Activated CD4-positive, alpha-beta T cell treated with anti-CD3 and anti-CD28 coated beads, Interleukin-2, amount 10 ng/mL, durations not matched to agents 7 days and 5 days (primary cell): Measurements from ENCODE around the gene MYB. TPM values are rescaled to one million over a fixed set of nuclear protein-coding genes. Genes with fewer than 3 reads are reported as not detected.
A peak's percentile ranks its signal among the peaks of the same experiment; 100 is the strongest.

Source experiments
- CTCF ChIA-PET: fragments of 350-600 bp; sonication (Branson Sonifier 250); formaldehyde crosslinking; loops from one replicate; lab custom pipeline; 2021; ENCODE audit warnings: antibody characterized with exemption; lab: Charles Lee
- POLR2A ChIA-PET: fragments of 350-600 bp; sonication (Branson Sonifier 250); formaldehyde crosslinking; loops from one replicate; lab custom pipeline; 2021; ENCODE audit warnings: antibody characterized with exemption; lab: Charles Lee
- DNase-seq: peaks from one replicate; pipeline ENCODE4 v3.0.0-alpha.2; 2020
- H3K27ac Mint-ChIP-seq: one replicate; pipeline ENCODE4 v1.8.0; 2021; ENCODE audit warnings: mild to moderate bottlenecking, moderate library complexity, mixed read lengths
- H3K27me3 Mint-ChIP-seq: one replicate; pipeline ENCODE4 v1.8.0; 2021; ENCODE audit warnings: mixed read lengths
- H3K36me3 Mint-ChIP-seq: one replicate; pipeline ENCODE4 v1.8.0; 2021; ENCODE audit warnings: low read depth, mixed read lengths
- H3K4me1 Mint-ChIP-seq: one replicate; pipeline ENCODE4 v1.8.0; 2021; ENCODE audit warnings: mixed read lengths
- H3K4me3 Mint-ChIP-seq: one replicate; pipeline ENCODE4 v1.8.0; 2021; ENCODE audit warnings: mild to moderate bottlenecking, moderate library complexity, mixed read lengths
- H3K9me3 Mint-ChIP-seq: one replicate; pipeline ENCODE4 v1.8.0; 2021; ENCODE audit warnings: mixed read lengths
- total RNA-seq, 2 experiments: library from RNA; stranded (reverse); gene quantifications; one replicate each; pipeline ENCODE4 v1.2.3, GENCODE V29; 2021

Gene MYB
- total RNA-seq, 2 experiments from 2014 or later, result 12.6 to 13.5 TPM

- ChIA-PET POLR2A (interaction anchor here (0.6 kb wide), 1 partner anchor 184 kb away, joined by 3 read pairs; no protein-coding TSS in a partner anchor), CTCF (interaction anchor here (1.1 to 1.6 kb wide), 5 partner anchors 10 to 86 kb away, joined by 3 to 5 read pairs (median 4); no protein-coding TSS in a partner anchor)
- peaks cover 38% of the 10 kb centered on the region for H3K36me3 Mint-ChIP-seq
- peak; percentile 27 for DNase-seq
- peaks cover 45% of the 10 kb centered on the region for H3K4me1 Mint-ChIP-seq
- H3K9me3 Mint-ChIP-seq, result peaks cover 4% of the 10 kb centered on the region
- peak overlapping the region; percentile 23 for H3K4me3 Mint-ChIP-seq
- H3K27me3 Mint-ChIP-seq, result no peaks in the 10 kb centered on the region
- H3K27ac Mint-ChIP-seq, result peak overlapping the region; percentile 81
Measured at GRCh38 chr6:135212935-135213334, 31.8 kb downstream of the MYB start.

- DNase-seq, result no peak
- H3K27ac Mint-ChIP-seq, result no peak overlapping the region
- H3K9me3 Mint-ChIP-seq, result peaks cover 4% of the 10 kb centered on the region
- peaks cover 38% of the 10 kb centered on the region for H3K36me3 Mint-ChIP-seq
- H3K4me3 Mint-ChIP-seq, result no peak overlapping the region
- H3K27me3 Mint-ChIP-seq, result no peaks in the 10 kb centered on the region
- peaks cover 45% of the 10 kb centered on the region for H3K4me1 Mint-ChIP-seq
- ChIA-PET CTCF (interaction anchor here (1.1 to 1.6 kb wide), 5 partner anchors 11 to 87 kb away, joined by 3 to 5 read pairs (median 4); no protein-coding TSS in a partner anchor), POLR2A (no interaction called here)
Measured at GRCh38 chr6:135213616-135214015, 32.5 kb downstream of the MYB start.

- POLR2A ChIA-PET, result no interaction called here
- peaks cover 31% of the 10 kb centered on the region for H3K4me1 Mint-ChIP-seq
- no peak overlapping the region for H3K27ac Mint-ChIP-seq
- CTCF ChIA-PET, result interaction anchor here (1.0 to 2.3 kb wide), 3 partner anchors 9 to 31 kb away, joined by 4 to 9 read pairs (median 5); no protein-coding TSS in a partner anchor
- H3K4me3 Mint-ChIP-seq, result no peak overlapping the region
- peaks cover 39% of the 10 kb centered on the region for H3K36me3 Mint-ChIP-seq
- no peaks in the 10 kb centered on the region for H3K27me3 Mint-ChIP-seq
- peaks cover 4% of the 10 kb centered on the region for H3K9me3 Mint-ChIP-seq
- DNase-seq, result no peak
Measured at GRCh38 chr6:135215160-135215559, 34.1 kb downstream of the MYB start.

- H3K4me1 Mint-ChIP-seq, result peaks cover 27% of the 10 kb centered on the region
- no peak overlapping the region for H3K4me3 Mint-ChIP-seq
- peaks cover 36% of the 10 kb centered on the region for H3K36me3 Mint-ChIP-seq
- DNase-seq, result no peak
- H3K9me3 Mint-ChIP-seq, result peaks cover 4% of the 10 kb centered on the region
- CTCF ChIA-PET, result interaction anchor here (1.0 to 2.3 kb wide), 2 partner anchors 9 to 13 kb away, joined by 5 to 9 read pairs; no protein-coding TSS in a partner anchor
- H3K27me3 Mint-ChIP-seq, result no peaks in the 10 kb centered on the region
- POLR2A ChIA-PET, result no interaction called here
- H3K27ac Mint-ChIP-seq, result peak overlapping the region; percentile 2
Measured at GRCh38 chr6:135215563-135215962, 34.5 kb downstream of the MYB start.

- Mint-ChIP-seq H3K4me1 (peaks cover 14% of the 10 kb centered on the region), H3K9me3 (no peaks in the 10 kb centered on the region), H3K36me3 (peaks cover 23% of the 10 kb centered on the region), H3K27me3 (no peaks in the 10 kb centered on the region), H3K4me3 (no peak overlapping the region), H3K27ac (no peak overlapping the region)
- no peak for DNase-seq
- CTCF ChIA-PET, result interaction anchor here (0.7 to 1.7 kb wide), 4 partner anchors 10 to 35 kb away, joined by 3 to 5 read pairs (median 4); no protein-coding TSS in a partner anchor
- POLR2A ChIA-PET, result no interaction called here
Measured at GRCh38 chr6:135217663-135218062, 36.6 kb downstream of the MYB start.

- Mint-ChIP-seq H3K4me1 (peaks cover 18% of the 10 kb centered on the region), H3K36me3 (peaks cover 24% of the 10 kb centered on the region), H3K27me3 (no peaks in the 10 kb centered on the region), H3K27ac (no peak overlapping the region), H3K9me3 (no peaks in the 10 kb centered on the region), H3K4me3 (no peak overlapping the region)
- CTCF ChIA-PET, result no interaction called here
- POLR2A ChIA-PET, result no interaction called here
- no peak for DNase-seq
Measured at GRCh38 chr6:135219346-135219745, 38.2 kb downstream of the MYB start.

GRCh38 chr6:135221042-135221441 lies 39.9 kb downstream of the MYB start:
- H3K36me3 Mint-ChIP-seq, result peaks cover 20% of the 10 kb centered on the region
- no peaks in the 10 kb centered on the region for H3K27me3 Mint-ChIP-seq
- peaks cover 17% of the 10 kb centered on the region for H3K4me1 Mint-ChIP-seq
- ChIA-PET POLR2A (no interaction called here), CTCF (interaction anchor here (0.6 to 1.2 kb wide), 2 partner anchors 14 to 336 kb away, joined by 3 to 4 read pairs; no protein-coding TSS in a partner anchor)
- no peaks in the 10 kb centered on the region for H3K9me3 Mint-ChIP-seq
- no peak for DNase-seq
- H3K27ac Mint-ChIP-seq, result no peak overlapping the region
- no peak overlapping the region for H3K4me3 Mint-ChIP-seq

GRCh38 chr6:135221505-135221904 lies 40.4 kb downstream of the MYB start:
- H3K9me3 Mint-ChIP-seq, result no peaks in the 10 kb centered on the region
- DNase-seq, result no peak
- no peak overlapping the region for H3K4me3 Mint-ChIP-seq
- H3K27ac Mint-ChIP-seq, result no peak overlapping the region
- peaks cover 20% of the 10 kb centered on the region for H3K36me3 Mint-ChIP-seq
- POLR2A ChIA-PET, result no interaction called here
- CTCF ChIA-PET, result interaction anchor here (0.6 to 1.2 kb wide), 5 partner anchors 9 to 594 kb away, joined by 3 to 4 read pairs (median 3); no protein-coding TSS in a partner anchor
- peaks cover 18% of the 10 kb centered on the region for H3K4me1 Mint-ChIP-seq
- no peaks in the 10 kb centered on the region for H3K27me3 Mint-ChIP-seq

GRCh38 chr6:135222623-135223022 lies 41.5 kb downstream of the MYB start:
- POLR2A ChIA-PET, result no interaction called here
- peaks cover 20% of the 10 kb centered on the region for H3K36me3 Mint-ChIP-seq
- no peak overlapping the region for H3K4me3 Mint-ChIP-seq
- peaks cover 29% of the 10 kb centered on the region for H3K4me1 Mint-ChIP-seq
- H3K9me3 Mint-ChIP-seq, result no peaks in the 10 kb centered on the region
- H3K27me3 Mint-ChIP-seq, result no peaks in the 10 kb centered on the region
- CTCF ChIA-PET, result interaction anchor here (1.0 kb wide), 1 partner anchor 8 kb away, joined by 3 read pairs; no protein-coding TSS in a partner anchor
- no peak for DNase-seq
- H3K27ac Mint-ChIP-seq, result peak overlapping the region; percentile 95

- Mint-ChIP-seq H3K27me3 (no peaks in the 10 kb centered on the region), H3K4me3 (peak overlapping the region; percentile 68), H3K36me3 (peaks cover 17% of the 10 kb centered on the region), H3K4me1 (peaks cover 35% of the 10 kb centered on the region), H3K27ac (peak overlapping the region; percentile 95), H3K9me3 (no peaks in the 10 kb centered on the region)
- no peak for DNase-seq
- ChIA-PET CTCF (interaction anchor here (0.6 to 1.9 kb wide), 4 partner anchors 9 to 28 kb away, joined by 3 to 9 read pairs (median 3); no protein-coding TSS in a partner anchor), POLR2A (interaction anchor here (0.6 to 0.7 kb wide), 2 partner anchors 31 to 82 kb away, joined by 4 to 10 read pairs; no protein-coding TSS in a partner anchor)
Measured at GRCh38 chr6:135224037-135224647, 43.0 kb downstream of the MYB start.

- ChIA-PET CTCF (no interaction called here), POLR2A (no interaction called here)
- no peak overlapping the region for H3K27ac Mint-ChIP-seq
- H3K36me3 Mint-ChIP-seq, result peaks cover 8% of the 10 kb centered on the region
- no peak overlapping the region for H3K4me3 Mint-ChIP-seq
- H3K27me3 Mint-ChIP-seq, result no peaks in the 10 kb centered on the region
- H3K4me1 Mint-ChIP-seq, result peaks cover 40% of the 10 kb centered on the region
- no peaks in the 10 kb centered on the region for H3K9me3 Mint-ChIP-seq
- no peak for DNase-seq
Measured at GRCh38 chr6:135225911-135226310, 44.8 kb downstream of the MYB start.

GRCh38 chr6:135226537-135226936 lies 45.4 kb downstream of the MYB start:
- no peak overlapping the region for H3K4me3 Mint-ChIP-seq
- no peaks in the 10 kb centered on the region for H3K9me3 Mint-ChIP-seq
- ChIA-PET CTCF (no interaction called here), POLR2A (no interaction called here)
- no peak overlapping the region for H3K27ac Mint-ChIP-seq
- no peaks in the 10 kb centered on the region for H3K27me3 Mint-ChIP-seq
- no peak for DNase-seq
- H3K36me3 Mint-ChIP-seq, result peaks cover 8% of the 10 kb centered on the region
- peaks cover 46% of the 10 kb centered on the region for H3K4me1 Mint-ChIP-seq

GRCh38 chr6:135227349-135227748 lies 46.2 kb downstream of the MYB start:
- H3K4me1 Mint-ChIP-seq, result peaks cover 50% of the 10 kb centered on the region
- no peaks in the 10 kb centered on the region for H3K9me3 Mint-ChIP-seq
- no peak overlapping the region for H3K27ac Mint-ChIP-seq
- POLR2A ChIA-PET, result no interaction called here
- DNase-seq, result no peak
- no peak overlapping the region for H3K4me3 Mint-ChIP-seq
- H3K36me3 Mint-ChIP-seq, result peaks cover 8% of the 10 kb centered on the region
- H3K27me3 Mint-ChIP-seq, result no peaks in the 10 kb centered on the region
- CTCF ChIA-PET, result interaction anchor here (1.5 to 1.6 kb wide), 2 partner anchors 9 to 12 kb away, joined by 5 read pairs; no protein-coding TSS in a partner anchor
